ENCODE measurements around the gene ARHGAP21. TPM values are rescaled to one million over a fixed set of nuclear protein-coding genes. Genes with fewer than 3 reads are reported as not detected.

Gene ARHGAP21
- total RNA-seq, 4 donors from 2014 or later: 15.3 to 59.1 (median 37.1) TPM

DNA sequence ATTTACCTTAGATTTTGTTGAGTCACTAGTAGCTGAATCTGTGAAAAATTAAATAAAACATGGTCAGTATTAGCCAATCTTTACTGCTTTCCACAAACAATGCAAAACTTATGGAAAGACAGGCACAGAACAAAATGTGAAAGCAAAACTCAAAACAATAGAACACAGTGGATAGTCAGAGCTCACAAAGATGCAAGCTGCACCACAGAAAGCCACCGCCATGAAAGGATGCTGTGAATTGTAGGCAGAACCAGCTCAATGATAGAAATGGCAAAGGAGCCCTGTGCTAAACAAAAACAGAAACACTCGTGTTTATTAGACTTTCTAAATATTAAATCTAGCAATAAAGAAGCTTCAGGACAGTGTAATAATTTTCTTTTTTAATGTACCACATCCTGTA is 134.4 kb downstream of the ARHGAP21 start:
- no peak overlapping the region for H3K4me3 ChIP-seq
- peaks cover 0 to 100% (median 8%) of the 10 kb centered on the region in 3 donors for H3K36me3 ChIP-seq
- 89 to 91% methylated on average over 2 of the region's 2 CpGs for WGBS, 2 donors
- H3K27me3 ChIP-seq: no peaks in the 10 kb centered on the region
- TF ChIP-seq, protein P1, sequence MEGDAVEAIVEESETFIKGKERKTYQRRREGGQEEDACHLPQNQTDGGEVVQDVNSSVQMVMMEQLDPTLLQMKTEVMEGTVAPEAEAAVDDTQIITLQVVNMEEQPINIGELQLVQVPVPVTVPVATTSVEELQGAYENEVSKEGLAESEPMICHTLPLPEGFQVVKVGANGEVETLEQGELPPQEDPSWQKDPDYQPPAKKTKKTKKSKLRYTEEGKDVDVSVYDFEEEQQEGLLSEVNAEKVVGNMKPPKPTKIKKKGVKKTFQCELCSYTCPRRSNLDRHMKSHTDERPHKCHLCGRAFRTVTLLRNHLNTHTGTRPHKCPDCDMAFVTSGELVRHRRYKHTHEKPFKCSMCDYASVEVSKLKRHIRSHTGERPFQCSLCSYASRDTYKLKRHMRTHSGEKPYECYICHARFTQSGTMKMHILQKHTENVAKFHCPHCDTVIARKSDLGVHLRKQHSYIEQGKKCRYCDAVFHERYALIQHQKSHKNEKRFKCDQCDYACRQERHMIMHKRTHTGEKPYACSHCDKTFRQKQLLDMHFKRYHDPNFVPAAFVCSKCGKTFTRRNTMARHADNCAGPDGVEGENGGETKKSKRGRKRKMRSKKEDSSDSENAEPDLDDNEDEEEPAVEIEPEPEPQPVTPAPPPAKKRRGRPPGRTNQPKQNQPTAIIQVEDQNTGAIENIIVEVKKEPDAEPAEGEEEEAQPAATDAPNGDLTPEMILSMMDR (IDR thresholded peaks at IDR 0.05): no peak
- TF ChIP-seq POLR2A (IDR thresholded peaks at IDR 0.05): no peak
- DNase-seq: no peak
- no peaks in the 10 kb centered on the region for H3K9me3 ChIP-seq
- intact Hi-C loops (cut with DNase I): no loop called here
- no peaks in the 10 kb centered on the region for H3K4me1 ChIP-seq
- no peak overlapping the region for H3K27ac ChIP-seq

DNA sequence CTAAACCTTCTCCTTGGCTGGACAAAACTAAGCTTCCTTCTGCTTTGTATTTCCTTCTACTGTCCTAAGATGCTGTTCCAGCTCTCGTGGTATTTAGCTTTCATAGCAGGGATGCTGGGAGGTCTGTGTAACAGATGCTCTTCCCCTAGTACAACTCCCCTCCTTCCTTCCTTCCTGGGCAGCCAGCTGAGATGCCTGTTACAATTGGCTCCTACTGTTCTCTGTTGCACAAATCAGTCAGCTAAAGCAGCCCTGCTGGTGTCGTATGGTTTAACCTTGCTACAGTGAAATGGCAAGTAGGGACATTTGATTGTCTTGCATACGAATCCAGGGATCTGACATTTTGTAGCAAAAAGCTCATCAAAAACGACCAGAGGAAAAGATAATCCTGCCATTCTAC is 143.8 kb downstream of the ARHGAP21 start:
- H3K4me1 ChIP-seq: no peaks in the 10 kb centered on the region
- no peaks in the 10 kb centered on the region for H3K9me3 ChIP-seq
- intact Hi-C loops (cut with DNase I): no loop called here
- no peak for DNase-seq
- H3K27ac ChIP-seq: no peak overlapping the region
- no peak overlapping the region for H3K4me3 ChIP-seq
- TF ChIP-seq, protein P1 (IDR thresholded peaks at IDR 0.05): no peak
- no peak for TF ChIP-seq POLR2A (IDR thresholded peaks at IDR 0.05)
- 68 to 74% methylated on average over 4 of the region's 4 CpGs for WGBS, 2 donors
- H3K36me3 ChIP-seq: peaks cover 0 to 27% (median 0%) of the 10 kb centered on the region in 3 donors
- H3K27me3 ChIP-seq: no peaks in the 10 kb centered on the region

DNA sequence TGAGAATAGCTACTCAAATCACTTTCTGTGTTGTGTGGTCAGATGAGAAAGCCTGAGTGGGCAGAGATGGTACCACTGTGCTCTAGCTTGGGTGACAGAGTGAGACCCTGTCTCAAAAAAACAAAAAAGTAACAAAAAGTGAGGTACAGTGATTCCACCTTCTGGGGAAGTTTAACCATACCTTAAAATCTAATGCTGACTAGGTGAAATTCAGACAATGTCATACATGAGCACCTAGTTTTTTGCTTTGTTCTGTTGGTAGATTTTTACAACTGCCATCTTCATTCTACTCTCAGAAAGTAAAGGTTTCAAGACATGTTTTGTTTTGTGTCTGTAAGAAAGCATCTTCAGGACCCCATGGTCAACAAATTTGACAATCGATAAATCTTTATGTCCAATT is 144.2 kb downstream of the ARHGAP21 start:
- no peak for DNase-seq
- no peaks in the 10 kb centered on the region for H3K4me1 ChIP-seq
- no peaks in the 10 kb centered on the region for H3K27me3 ChIP-seq
- no peak for TF ChIP-seq POLR2A (IDR thresholded peaks at IDR 0.05)
- TF ChIP-seq, protein P1 (IDR thresholded peaks at IDR 0.05): no peak
- no peak overlapping the region for H3K27ac ChIP-seq
- H3K9me3 ChIP-seq: no peaks in the 10 kb centered on the region
- no peak overlapping the region for H3K4me3 ChIP-seq
- 96 to 100% methylated on average over 1 of the region's 1 CpG for WGBS, 2 donors
- peaks cover 0 to 22% (median 0%) of the 10 kb centered on the region in 3 donors for H3K36me3 ChIP-seq
- intact Hi-C loops (cut with DNase I): no loop called here

DNA sequence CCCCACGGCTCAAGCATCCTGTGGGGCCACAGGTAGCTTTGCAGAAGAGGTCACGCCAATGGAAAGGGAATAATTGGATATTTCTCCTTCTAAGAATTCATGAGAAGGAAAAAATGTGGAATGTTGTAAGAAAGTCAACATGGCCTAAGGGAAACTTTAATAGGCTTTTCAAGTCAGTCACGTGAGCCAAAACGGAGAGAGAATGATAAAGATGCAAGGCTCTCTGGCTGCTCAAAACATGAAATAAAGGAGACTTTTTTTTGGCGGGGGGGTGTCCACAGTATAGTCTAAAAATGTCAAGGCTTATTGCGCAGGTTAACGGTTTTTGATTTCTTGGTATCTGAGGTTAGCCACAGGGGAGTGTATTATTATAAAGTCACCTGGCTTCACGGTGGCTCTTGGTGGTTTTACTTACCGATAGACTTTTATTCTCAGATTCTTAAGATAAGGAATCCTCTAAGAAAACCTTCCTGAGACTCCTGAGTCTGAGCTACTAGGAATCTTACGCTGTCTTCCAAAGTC is 148.1 kb downstream of the ARHGAP21 start:
- Histone ChIP-seq H3K27me3 (peaks cover 0 to 8% (median 0%) of the 10 kb centered on the region in 4 donors), H3K36me3 (no peaks in the 10 kb centered on the region), H3K27ac (no peak overlapping the region), H3K9me3 (no peaks in the 10 kb centered on the region), H3K4me3 (no peak overlapping the region), H3K4me1 (no peaks in the 10 kb centered on the region)
- intact Hi-C loops (cut with DNase I): no loop called here
- TF ChIP-seq, protein P1 (IDR thresholded peaks at IDR 0.05): no peak
- no peak for TF ChIP-seq POLR2A (IDR thresholded peaks at IDR 0.05)
- WGBS, 2 donors: 58 to 67% methylated on average over 10 of the region's 10 CpGs
- no peak for DNase-seq

DNA sequence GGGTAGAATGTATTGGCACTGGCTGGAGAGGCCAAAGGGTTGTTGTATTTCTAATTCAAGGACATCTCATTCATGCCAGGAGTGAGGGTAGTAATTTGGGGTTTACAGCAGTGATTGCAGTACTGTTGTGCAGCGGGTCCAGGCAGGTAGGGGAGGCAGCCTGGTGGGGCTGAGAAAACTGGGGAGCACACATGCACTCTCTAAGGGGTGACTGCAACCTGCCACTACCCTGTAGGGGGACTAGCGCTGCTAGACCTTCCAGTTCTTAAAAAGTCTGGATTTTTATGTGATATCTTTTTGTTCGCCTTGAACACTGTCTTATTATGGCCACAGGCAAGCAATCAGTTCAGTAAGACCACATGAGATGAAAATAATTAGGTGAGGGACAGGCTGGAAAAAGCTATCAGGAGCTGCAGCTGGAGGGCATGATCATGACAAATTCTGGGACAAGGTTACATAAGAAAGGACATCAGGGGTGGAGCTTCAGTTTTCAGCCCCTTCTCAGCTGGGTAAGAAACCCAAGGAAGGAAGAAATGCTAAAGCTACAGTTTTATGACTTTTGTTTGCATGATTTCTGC is 149.0 kb downstream of the ARHGAP21 start:
- no peak for DNase-seq
- Histone ChIP-seq H3K9me3 (no peaks in the 10 kb centered on the region), H3K4me1 (no peaks in the 10 kb centered on the region), H3K27me3 (peaks cover 0 to 8% (median 0%) of the 10 kb centered on the region in 4 donors), H3K4me3 (no peak overlapping the region), H3K36me3 (no peaks in the 10 kb centered on the region), H3K27ac (no peak overlapping the region)
- intact Hi-C loops (cut with DNase I): no loop called here
- TF ChIP-seq POLR2A (IDR thresholded peaks at IDR 0.05): no peak
- TF ChIP-seq, protein P1 (IDR thresholded peaks at IDR 0.05): no peak
- WGBS, 2 donors: 75 to 88% methylated on average over 3 of the region's 3 CpGs

All from esophagus squamous epithelium (tissue), 5 donors.